SK-N-MC (cell line): Measurements from ENCODE around the gene CLK3.

Source experiments
- EZH2 ChIP-seq: fragments of 200-600 bp; sonication (generic); IDR thresholded peaks from one replicate; pipeline ENCODE4 v1.6.1; 2017; ENCODE audit warnings: antibody characterized with exemption
- POLR2AphosphoS5 ChIP-seq: IDR thresholded peaks from 2 replicates; pipeline ENCODE4 v1.6.1; 2012; ENCODE audit warnings: mild to moderate bottlenecking, low read depth, low read length, borderline replicate concordance

- TF ChIP-seq EZH2 (no peak), POLR2AphosphoS5 (no peak)
Observed at GRCh38 chr15:74616366-74616939, 817 bp downstream of the CLK3 start.
